T-helper 17 cell (primary cell): ENCODE results near the gene C6orf89. TPM values are rescaled to one million over a fixed set of nuclear protein-coding genes. Genes with fewer than 3 reads are reported as not detected.
A peak's percentile ranks its signal among the peaks of the same experiment; 100 is the strongest.
"Not testable (repeated sequence)": the region's sequence is repeated elsewhere in the genome, so short reads cannot be mapped to it uniquely, and the experiment has no call there.

Experiments used
- ATAC-seq: fragments of 150-1000 bp; cut with Tn5 transposase; 2 replicates; pipeline ENCODE4 v1.10.0; 2021; ENCODE audit warnings: mild to moderate bottlenecking, moderate library complexity
- DNase-seq, 3 donors: peaks; one replicate each; pipeline versions ENCODE4 v3.0.0 to v3.0.0-alpha.2; 2020 to 2021
- H3K9me3 ChIP-seq: one replicate; pipeline ENCODE4 v1.7.0; 2013; ENCODE audit warnings: low read length, mild to moderate bottlenecking; ENCODE audit not compliant: control insufficient read depth, poor library complexity, severe bottlenecking
- H3K27ac Mint-ChIP-seq: one replicate; pipeline ENCODE4 v1.8.0; 2022; ENCODE audit warnings: mild to moderate bottlenecking, moderate library complexity, mixed read lengths
- H3K27me3 Mint-ChIP-seq: one replicate; pipeline ENCODE4 v1.8.0; 2022; ENCODE audit warnings: mixed read lengths
- H3K36me3 Mint-ChIP-seq: one replicate; pipeline ENCODE4 v1.8.0; 2022; ENCODE audit warnings: low read depth, mixed read lengths
- H3K4me1 Mint-ChIP-seq: one replicate; pipeline ENCODE4 v1.8.0; 2022; ENCODE audit warnings: mild to moderate bottlenecking, mixed read lengths
- H3K4me3 Mint-ChIP-seq: one replicate; pipeline ENCODE4 v1.8.0; 2022; ENCODE audit warnings: mild to moderate bottlenecking, moderate library complexity, mixed read lengths
- total RNA-seq, 4 donors: library from RNA in 2 of 4; stranded (reverse) in 2 of 4; gene quantifications; one replicate each; pipeline ENCODE4 v1.2.3 and lab custom pipeline; 2022 to 2026

The C6orf89 gene
- total RNA-seq, 2 donors from 2014 or later, result 30.9 to 36.4 TPM

- Mint-ChIP-seq H3K36me3 (peaks cover 12% of the 10 kb centered on the region), H3K27me3 (peaks cover 18% of the 10 kb centered on the region), H3K4me1 (peaks cover 12% of the 10 kb centered on the region), H3K4me3 (no peak overlapping the region), H3K27ac (peak overlapping the region; percentile 75)
- DNase-seq (no peak), ATAC-seq (no peak)
- no peaks in the 10 kb centered on the region for H3K9me3 ChIP-seq
These were observed 54.3 kb downstream of the C6orf89 start for GRCh38 chr6:36940027-36940426.

GRCh38 chr6:36941561-36941960 lies 55.8 kb downstream of the C6orf89 start:
- H3K9me3 ChIP-seq, H3K27ac Mint-ChIP-seq, DNase-seq, ATAC-seq, H3K36me3 Mint-ChIP-seq, H3K4me3 Mint-ChIP-seq: not testable (repeated sequence)
- peaks cover 18% of the 10 kb centered on the region for H3K27me3 Mint-ChIP-seq
- H3K4me1 Mint-ChIP-seq, result peaks cover 11% of the 10 kb centered on the region

GRCh38 chr6:36942329-36942728 lies 56.6 kb downstream of the C6orf89 start:
- Mint-ChIP-seq H3K27me3 (peaks cover 13% of the 10 kb centered on the region), H3K4me1 (peaks cover 14% of the 10 kb centered on the region)
- not testable (repeated sequence) for DNase-seq, H3K27ac Mint-ChIP-seq, ATAC-seq, H3K9me3 ChIP-seq, H3K36me3 Mint-ChIP-seq, H3K4me3 Mint-ChIP-seq

- ATAC-seq, result no peak
- no peak for DNase-seq
- Mint-ChIP-seq H3K4me1 (peaks cover 31% of the 10 kb centered on the region), H3K4me3 (no peak overlapping the region), H3K27me3 (peaks cover 5% of the 10 kb centered on the region), H3K36me3 (no peaks in the 10 kb centered on the region), H3K27ac (no peak overlapping the region)
- no peaks in the 10 kb centered on the region for H3K9me3 ChIP-seq
These were observed 58.9 kb downstream of the C6orf89 start for GRCh38 chr6:36944650-36945049.

GRCh38 chr6:36945301-36945700 lies 59.5 kb downstream of the C6orf89 start:
- DNase-seq (no peak), ATAC-seq (no peak)
- Mint-ChIP-seq H3K4me3 (no peak overlapping the region), H3K36me3 (no peaks in the 10 kb centered on the region), H3K27ac (no peak overlapping the region), H3K27me3 (peaks cover under 1% of the 10 kb centered on the region), H3K4me1 (peaks cover 35% of the 10 kb centered on the region)
- no peaks in the 10 kb centered on the region for H3K9me3 ChIP-seq

GRCh38 chr6:36946526-36946925 lies 60.8 kb downstream of the C6orf89 start:
- no peaks in the 10 kb centered on the region for H3K36me3 Mint-ChIP-seq
- no peaks in the 10 kb centered on the region for H3K9me3 ChIP-seq
- peak overlapping the region; percentile 90 for H3K27ac Mint-ChIP-seq
- ATAC-seq (no peak), DNase-seq (no peak)
- H3K4me3 Mint-ChIP-seq, result no peak overlapping the region
- H3K27me3 Mint-ChIP-seq, result no peaks in the 10 kb centered on the region
- H3K4me1 Mint-ChIP-seq, result peaks cover 35% of the 10 kb centered on the region

DNA sequence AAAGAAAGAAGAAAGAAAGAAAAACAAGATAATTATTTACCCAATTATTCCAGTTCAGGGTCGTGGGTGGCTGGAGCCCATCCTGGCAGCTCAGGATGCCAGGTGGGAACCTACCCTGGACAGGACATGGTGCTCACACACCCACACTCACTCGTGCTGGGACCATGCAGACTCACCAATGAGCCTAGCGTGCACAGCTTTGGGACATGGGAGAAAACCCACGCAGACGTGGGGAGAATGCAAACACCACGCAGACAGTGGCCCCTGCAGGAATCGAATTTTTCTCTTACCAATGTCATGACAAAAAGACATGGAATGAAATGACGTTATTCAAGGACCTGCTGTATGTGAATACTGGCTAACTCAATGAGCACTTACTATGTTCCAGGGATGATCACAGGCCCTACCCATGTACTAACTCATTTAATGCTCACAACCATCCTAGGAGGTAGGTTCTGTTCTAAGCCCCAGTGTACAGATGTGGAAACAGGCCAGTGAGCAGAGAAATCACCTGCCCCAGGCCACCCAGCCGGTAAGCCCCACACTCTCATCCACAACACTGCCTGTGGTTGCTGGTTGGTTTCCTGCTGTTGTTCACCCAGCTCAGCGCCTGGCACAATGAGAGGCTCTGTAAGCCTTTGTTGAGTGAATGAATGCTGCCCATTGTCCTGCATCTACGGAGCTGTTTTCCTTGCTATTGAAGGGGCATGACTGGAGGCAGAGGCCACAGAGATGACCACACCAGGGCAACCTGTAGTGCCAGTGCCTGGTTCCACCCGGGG lies 62.0 kb downstream of the C6orf89 start:
- peaks cover 36% of the 10 kb centered on the region for H3K4me1 Mint-ChIP-seq
- DNase-seq, result peak in 1 of 3 donors; percentile 41
- no peaks in the 10 kb centered on the region for H3K9me3 ChIP-seq
- ATAC-seq, result peak; percentile 99
- peak overlapping the region; percentile 90 for H3K27ac Mint-ChIP-seq
- peak overlapping the region; percentile 66 for H3K4me3 Mint-ChIP-seq
- no peaks in the 10 kb centered on the region for H3K36me3 Mint-ChIP-seq
- no peaks in the 10 kb centered on the region for H3K27me3 Mint-ChIP-seq

DNA sequence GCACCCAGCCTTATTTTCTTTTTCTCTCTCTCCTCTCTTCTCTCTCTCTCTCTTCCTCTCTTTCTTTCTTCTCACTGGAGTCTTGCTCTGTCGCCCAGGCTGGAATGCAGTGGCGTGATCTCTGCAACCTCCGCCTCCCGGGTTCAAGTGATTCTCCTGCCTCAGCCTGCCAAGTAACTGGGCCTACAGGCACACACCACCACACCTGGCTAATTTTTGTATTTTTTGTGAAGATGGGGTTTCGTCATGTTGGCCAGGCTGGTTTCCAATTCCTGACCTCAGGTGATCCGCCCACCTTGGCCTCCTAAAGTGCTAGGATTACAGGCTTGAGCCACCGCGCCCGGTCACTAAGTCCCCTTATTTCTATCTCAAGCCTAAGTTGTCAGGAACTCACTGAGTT lies 63.3 kb downstream of the C6orf89 start:
- H3K27ac Mint-ChIP-seq, result peak overlapping the region; percentile 90
- peaks cover 43% of the 10 kb centered on the region for H3K4me1 Mint-ChIP-seq
- H3K36me3 Mint-ChIP-seq, H3K27me3 Mint-ChIP-seq, DNase-seq, ATAC-seq, H3K9me3 ChIP-seq: not testable (repeated sequence)
- peak overlapping the region; percentile 74 for H3K4me3 Mint-ChIP-seq

GRCh38 chr6:36949636-36950035 lies 63.9 kb downstream of the C6orf89 start:
- Mint-ChIP-seq H3K27ac (peak overlapping the region; percentile 90), H3K27me3 (no peaks in the 10 kb centered on the region), H3K4me1 (peaks cover 48% of the 10 kb centered on the region), H3K4me3 (peak overlapping the region; percentile 43), H3K36me3 (no peaks in the 10 kb centered on the region)
- DNase-seq, result no peak
- no peak for ATAC-seq
- H3K9me3 ChIP-seq, result no peaks in the 10 kb centered on the region

DNA sequence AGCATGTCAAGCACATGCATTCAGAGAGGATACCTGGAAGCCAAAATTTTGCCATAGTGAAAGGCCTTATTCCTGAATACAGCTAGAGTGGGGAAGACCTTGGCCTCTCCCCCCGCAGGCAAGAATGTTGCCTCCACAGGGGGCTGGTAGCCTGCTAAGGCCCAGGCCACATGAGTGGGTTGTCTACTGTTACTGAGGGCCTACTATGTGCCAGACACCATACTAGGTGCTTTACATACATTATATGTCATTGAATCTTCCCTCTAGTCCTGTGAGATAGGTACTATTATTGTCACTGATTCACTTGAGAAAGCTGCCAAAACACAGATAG lies 68.1 kb downstream of the C6orf89 start:
- no peak for ATAC-seq
- peaks cover 56% of the 10 kb centered on the region for H3K4me1 Mint-ChIP-seq
- no peak for DNase-seq
- peak overlapping the region; percentile 94 for H3K4me3 Mint-ChIP-seq
- H3K27me3 Mint-ChIP-seq, result no peaks in the 10 kb centered on the region
- no peaks in the 10 kb centered on the region for H3K9me3 ChIP-seq
- H3K36me3 Mint-ChIP-seq, result peaks cover 2% of the 10 kb centered on the region
- peak overlapping the region; percentile 92 for H3K27ac Mint-ChIP-seq

DNA sequence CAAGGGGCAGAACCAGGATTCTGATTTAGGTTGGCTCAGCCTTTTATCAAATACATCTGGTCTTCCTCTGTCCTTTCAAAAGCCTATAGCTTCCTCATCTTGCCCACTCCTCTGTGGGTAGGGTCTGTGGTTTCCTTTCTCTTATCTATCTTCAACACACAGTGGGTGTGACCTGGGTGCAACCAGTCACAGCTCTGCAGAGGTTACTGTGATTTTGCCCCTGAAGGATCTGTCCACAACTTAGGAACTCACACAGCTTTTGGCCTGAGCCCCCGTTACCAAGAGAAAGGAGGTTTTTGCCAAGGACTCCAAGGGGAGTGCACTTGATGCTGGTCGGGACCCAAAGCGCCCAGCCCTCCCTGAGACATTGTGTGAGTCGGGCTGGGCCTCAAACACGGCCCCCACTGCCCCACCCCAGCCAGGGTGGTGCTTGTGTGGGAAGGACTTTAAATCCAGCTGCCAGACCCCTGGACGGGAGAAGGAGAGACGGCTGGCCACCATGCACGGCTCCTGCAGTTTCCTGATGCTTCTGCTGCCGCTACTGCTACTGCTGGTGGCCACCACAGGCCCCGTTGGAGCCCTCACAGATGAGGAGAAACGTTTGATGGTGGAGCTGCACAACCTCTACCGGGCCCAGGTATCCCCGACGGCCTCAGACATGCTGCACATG lies 68.6 kb downstream of the C6orf89 start, which contains the start of gene PI16:
PI16 (plus strand) TSS at position 477 of the 670 bp plus-strand sequence; CDS start at position 500, 23 bp downstream.
- Mint-ChIP-seq H3K4me1 (peaks cover 51% of the 10 kb centered on the region), H3K36me3 (peaks cover 2% of the 10 kb centered on the region), H3K4me3 (peak within 1 kb of the TSS; percentile 94), H3K27me3 (no peaks in the 10 kb centered on the region), H3K27ac (peak within 1 kb of the TSS; percentile 92)
- peak; percentile 76 for ATAC-seq
- DNase-seq, result no peak
- H3K9me3 ChIP-seq, result no peaks in the 10 kb centered on the region

DNA sequence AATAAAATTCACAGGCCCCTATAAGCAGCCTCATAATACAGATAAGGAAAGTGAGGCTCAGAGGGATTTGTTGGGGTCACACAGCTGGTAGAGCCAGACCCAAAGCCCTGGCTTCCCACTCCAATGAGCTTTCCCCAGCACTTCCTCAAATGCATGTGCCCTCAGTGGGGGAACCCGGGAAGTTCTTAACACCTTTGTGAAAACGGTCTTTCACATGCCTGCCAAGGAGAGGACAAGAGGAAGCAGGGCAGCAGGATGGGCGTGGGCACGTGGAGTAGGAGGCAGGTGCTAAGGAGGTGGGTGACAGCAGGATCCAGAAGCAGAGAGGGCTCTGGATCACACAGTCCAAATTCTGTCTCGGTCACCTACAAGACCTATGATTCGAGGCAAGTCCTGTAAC lies 69.4 kb downstream of the C6orf89 start:
- H3K27me3 Mint-ChIP-seq, result no peaks in the 10 kb centered on the region
- no peak for DNase-seq
- peak overlapping the region; percentile 94 for H3K4me3 Mint-ChIP-seq
- peaks cover 2% of the 10 kb centered on the region for H3K36me3 Mint-ChIP-seq
- peaks cover 47% of the 10 kb centered on the region for H3K4me1 Mint-ChIP-seq
- H3K9me3 ChIP-seq, result no peaks in the 10 kb centered on the region
- peak; percentile 32 for ATAC-seq
- peak overlapping the region; percentile 92 for H3K27ac Mint-ChIP-seq

- peak; percentile 54 for ATAC-seq
- H3K27ac Mint-ChIP-seq, result peak overlapping the region; percentile 92
These were observed 70.1 kb downstream of the C6orf89 start for GRCh38 chr6:36955671-36956445.

More at GRCh38 chr6:36955671-36956445, 70.1 kb downstream of the C6orf89 start:
- H3K9me3 ChIP-seq, result no peaks in the 10 kb centered on the region
- Mint-ChIP-seq H3K4me1 (peaks cover 48% of the 10 kb centered on the region), H3K4me3 (peak overlapping the region; percentile 94), H3K27me3 (no peaks in the 10 kb centered on the region), H3K36me3 (peaks cover 2% of the 10 kb centered on the region)
- DNase-seq, result no peak
